Chondrocyte (in vitro differentiated cells): Measurements from ENCODE around the gene AHNAK2. TPM values are rescaled to one million over a fixed set of nuclear protein-coding genes. Genes with fewer than 3 reads are reported as not detected.

Experiments used
- DNase-seq: peaks from one replicate; pipeline ENCODE4 v3.0.0; 2021; ENCODE audit warnings: mixed read lengths, low spot score
- H3K27ac Mint-ChIP-seq: one replicate; pipeline ENCODE4 v1.8.0; 2021; ENCODE audit warnings: mild to moderate bottlenecking, moderate library complexity, mixed read lengths; ENCODE audit not compliant: unreplicated experiment
- H3K27me3 Mint-ChIP-seq: 2 replicates; pipeline ENCODE4 v1.8.0; 2021; ENCODE audit warnings: low read depth, mixed read lengths
- H3K36me3 Mint-ChIP-seq: 2 replicates; pipeline ENCODE4 v1.8.0; 2021; ENCODE audit warnings: low read depth, mixed read lengths
- H3K4me1 Mint-ChIP-seq: 2 replicates; pipeline ENCODE4 v1.8.0; 2021; ENCODE audit warnings: low read depth, mild to moderate bottlenecking, mixed read lengths
- H3K4me3 Mint-ChIP-seq: one replicate; pipeline ENCODE4 v1.8.0; 2021; ENCODE audit warnings: mild to moderate bottlenecking, moderate library complexity, mixed read lengths; ENCODE audit not compliant: unreplicated experiment
- H3K9me3 Mint-ChIP-seq: 2 replicates; pipeline ENCODE4 v1.8.0; 2021; ENCODE audit warnings: low read depth, mixed read lengths
- total RNA-seq: library from RNA; stranded (reverse); gene quantifications from 3 replicates; pipeline ENCODE4 v1.2.1, GENCODE V29; 2021
- TF ChIP-seq, protein P1 (sequence below): fragments of 200-600 bp; sonication (generic); IDR thresholded peaks from 2 replicates; pipeline ENCODE4 v1.5.0; 2021; ENCODE audit warnings: antibody characterized with exemption, mild to moderate bottlenecking, moderate library complexity

AHNAK2 gene
- total RNA-seq, 1 donor from 2014 or later, result 271 TPM

DNA sequence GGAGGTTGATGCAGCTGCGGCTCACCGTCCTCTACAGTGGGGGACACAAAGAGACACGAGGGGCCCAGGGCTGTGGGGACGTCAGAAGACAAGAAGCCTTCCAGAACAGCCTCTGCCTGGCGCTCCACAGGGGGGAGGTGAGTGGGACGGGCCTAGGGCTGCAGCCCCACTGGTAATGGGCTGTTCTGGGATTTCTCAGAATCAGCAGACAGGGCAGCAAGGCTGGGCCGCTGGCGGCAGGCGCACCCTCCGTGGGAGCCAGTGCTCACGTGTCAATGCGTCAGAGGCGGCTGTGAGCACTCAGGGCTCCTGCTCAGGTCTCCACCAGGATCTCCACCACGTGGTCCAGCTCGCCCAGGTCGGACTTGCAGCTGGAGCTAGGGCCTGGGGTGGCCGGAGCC is 32.7 kb upstream of the AHNAK2 start:
- Mint-ChIP-seq H3K27me3 (no peaks in the 10 kb centered on the region), H3K9me3 (no peaks in the 10 kb centered on the region), H3K4me3 (no peak overlapping the region), H3K27ac (no peak overlapping the region), H3K36me3 (peaks cover 6% of the 10 kb centered on the region), H3K4me1 (peaks cover 38% of the 10 kb centered on the region)
- DNase-seq, result no peak
- TF ChIP-seq, protein P1, sequence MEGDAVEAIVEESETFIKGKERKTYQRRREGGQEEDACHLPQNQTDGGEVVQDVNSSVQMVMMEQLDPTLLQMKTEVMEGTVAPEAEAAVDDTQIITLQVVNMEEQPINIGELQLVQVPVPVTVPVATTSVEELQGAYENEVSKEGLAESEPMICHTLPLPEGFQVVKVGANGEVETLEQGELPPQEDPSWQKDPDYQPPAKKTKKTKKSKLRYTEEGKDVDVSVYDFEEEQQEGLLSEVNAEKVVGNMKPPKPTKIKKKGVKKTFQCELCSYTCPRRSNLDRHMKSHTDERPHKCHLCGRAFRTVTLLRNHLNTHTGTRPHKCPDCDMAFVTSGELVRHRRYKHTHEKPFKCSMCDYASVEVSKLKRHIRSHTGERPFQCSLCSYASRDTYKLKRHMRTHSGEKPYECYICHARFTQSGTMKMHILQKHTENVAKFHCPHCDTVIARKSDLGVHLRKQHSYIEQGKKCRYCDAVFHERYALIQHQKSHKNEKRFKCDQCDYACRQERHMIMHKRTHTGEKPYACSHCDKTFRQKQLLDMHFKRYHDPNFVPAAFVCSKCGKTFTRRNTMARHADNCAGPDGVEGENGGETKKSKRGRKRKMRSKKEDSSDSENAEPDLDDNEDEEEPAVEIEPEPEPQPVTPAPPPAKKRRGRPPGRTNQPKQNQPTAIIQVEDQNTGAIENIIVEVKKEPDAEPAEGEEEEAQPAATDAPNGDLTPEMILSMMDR, result no peak

DNA sequence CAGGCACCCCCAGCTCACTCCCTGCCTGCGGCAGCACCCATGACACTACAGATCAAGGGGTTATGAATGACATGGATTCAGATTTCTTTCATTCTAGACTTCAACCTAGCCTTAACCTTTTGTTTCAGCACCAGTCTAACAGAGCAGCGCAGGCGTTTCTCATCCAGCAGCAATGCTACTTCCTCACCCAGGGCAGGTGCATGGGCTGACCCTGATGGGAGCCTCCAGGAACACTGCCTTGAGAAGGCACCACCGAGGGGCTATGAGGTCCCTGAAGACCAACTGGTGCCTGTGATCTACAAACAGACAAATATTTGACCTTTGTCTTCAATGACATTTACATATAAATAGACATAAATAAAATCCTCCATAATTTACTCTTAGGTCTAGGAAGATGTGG is 31.9 kb upstream of the AHNAK2 start:
- Mint-ChIP-seq H3K36me3 (peaks cover 6% of the 10 kb centered on the region), H3K4me1 (peaks cover 33% of the 10 kb centered on the region), H3K27ac (no peak overlapping the region), H3K9me3 (no peaks in the 10 kb centered on the region), H3K4me3 (no peak overlapping the region), H3K27me3 (no peaks in the 10 kb centered on the region)
- TF ChIP-seq, protein P1, result no peak
- DNase-seq, result no peak

DNA sequence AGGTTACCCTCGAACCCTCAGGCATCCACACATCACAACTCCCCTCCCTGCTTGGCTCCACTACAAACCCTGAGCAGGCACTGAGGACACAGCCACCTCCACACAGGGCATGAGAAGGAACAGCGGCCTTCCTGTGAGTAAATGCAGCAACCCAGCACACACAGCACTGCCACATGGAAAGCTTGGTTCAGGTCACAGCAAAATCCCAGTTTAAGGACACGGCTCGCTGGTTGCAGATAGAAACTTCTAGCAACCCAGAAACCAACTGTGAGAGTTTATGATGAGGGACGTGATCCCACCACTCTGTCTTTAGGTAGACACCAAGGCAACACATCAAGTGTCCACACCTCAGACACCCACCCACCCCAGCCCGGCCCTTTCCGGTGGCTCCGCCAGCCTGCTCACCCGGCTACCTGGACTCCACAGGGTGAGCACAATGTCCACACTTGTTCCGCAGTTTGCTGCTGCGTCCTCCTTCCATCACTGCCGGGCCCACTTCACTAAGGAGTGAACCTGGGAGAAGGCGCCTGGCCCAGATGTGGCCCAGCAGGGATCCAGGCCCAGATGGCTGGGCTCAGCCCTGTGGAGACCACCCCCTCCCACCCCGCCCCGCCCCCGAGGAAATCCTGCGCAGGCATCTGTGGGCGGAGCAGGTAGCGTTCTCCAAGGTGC is 29.6 kb upstream of the AHNAK2 start:
- peaks cover 10% of the 10 kb centered on the region for H3K4me1 Mint-ChIP-seq
- H3K27me3 Mint-ChIP-seq, result no peaks in the 10 kb centered on the region
- no peak overlapping the region for H3K27ac Mint-ChIP-seq
- peaks cover 6% of the 10 kb centered on the region for H3K36me3 Mint-ChIP-seq
- DNase-seq, result no peak
- no peaks in the 10 kb centered on the region for H3K9me3 Mint-ChIP-seq
- no peak overlapping the region for H3K4me3 Mint-ChIP-seq
- TF ChIP-seq, protein P1, result no peak

DNA sequence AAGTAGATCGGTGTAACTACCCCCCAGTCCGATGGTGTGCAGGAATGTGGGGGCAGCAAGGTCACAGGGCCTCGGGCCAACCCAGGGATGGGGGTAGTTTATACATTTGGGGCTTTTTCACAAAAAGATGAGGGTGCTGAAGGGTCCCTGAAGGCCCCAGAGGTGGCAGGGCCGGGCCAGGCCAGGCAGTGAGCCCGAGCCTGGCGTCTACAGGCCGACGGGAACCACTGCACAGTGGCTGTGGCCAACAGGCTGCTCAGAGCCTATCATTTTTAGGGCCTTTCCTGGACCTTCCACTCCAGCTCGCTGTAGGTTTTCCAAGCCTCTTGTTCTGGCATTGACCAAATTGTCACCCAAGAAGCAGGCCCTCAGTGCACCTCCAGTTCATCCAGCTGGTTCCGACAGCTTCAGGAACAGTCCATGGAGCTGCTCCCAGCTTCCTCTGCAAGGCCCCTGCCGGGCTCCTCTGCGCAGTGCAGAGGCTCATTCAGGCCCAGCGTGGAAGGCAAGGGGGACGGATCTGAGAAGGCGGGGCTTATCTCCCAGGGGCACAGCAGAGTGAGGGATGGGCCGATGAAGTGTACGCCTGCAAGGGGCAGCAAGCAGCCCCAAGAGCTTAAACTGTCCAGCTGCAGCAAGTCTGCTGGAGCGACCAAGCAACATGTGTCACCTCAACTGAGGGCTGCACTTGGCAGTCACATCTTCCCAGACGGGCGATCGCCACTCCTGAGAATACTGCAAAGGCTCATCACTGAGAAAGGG is 28.8 kb upstream of the AHNAK2 start:
- H3K27me3 Mint-ChIP-seq, result no peaks in the 10 kb centered on the region
- peaks cover 3% of the 10 kb centered on the region for H3K4me1 Mint-ChIP-seq
- no peak overlapping the region for H3K4me3 Mint-ChIP-seq
- no peak for DNase-seq
- TF ChIP-seq, protein P1, result no peak
- no peak overlapping the region for H3K27ac Mint-ChIP-seq
- no peaks in the 10 kb centered on the region for H3K9me3 Mint-ChIP-seq
- H3K36me3 Mint-ChIP-seq, result peaks cover 6% of the 10 kb centered on the region

DNA sequence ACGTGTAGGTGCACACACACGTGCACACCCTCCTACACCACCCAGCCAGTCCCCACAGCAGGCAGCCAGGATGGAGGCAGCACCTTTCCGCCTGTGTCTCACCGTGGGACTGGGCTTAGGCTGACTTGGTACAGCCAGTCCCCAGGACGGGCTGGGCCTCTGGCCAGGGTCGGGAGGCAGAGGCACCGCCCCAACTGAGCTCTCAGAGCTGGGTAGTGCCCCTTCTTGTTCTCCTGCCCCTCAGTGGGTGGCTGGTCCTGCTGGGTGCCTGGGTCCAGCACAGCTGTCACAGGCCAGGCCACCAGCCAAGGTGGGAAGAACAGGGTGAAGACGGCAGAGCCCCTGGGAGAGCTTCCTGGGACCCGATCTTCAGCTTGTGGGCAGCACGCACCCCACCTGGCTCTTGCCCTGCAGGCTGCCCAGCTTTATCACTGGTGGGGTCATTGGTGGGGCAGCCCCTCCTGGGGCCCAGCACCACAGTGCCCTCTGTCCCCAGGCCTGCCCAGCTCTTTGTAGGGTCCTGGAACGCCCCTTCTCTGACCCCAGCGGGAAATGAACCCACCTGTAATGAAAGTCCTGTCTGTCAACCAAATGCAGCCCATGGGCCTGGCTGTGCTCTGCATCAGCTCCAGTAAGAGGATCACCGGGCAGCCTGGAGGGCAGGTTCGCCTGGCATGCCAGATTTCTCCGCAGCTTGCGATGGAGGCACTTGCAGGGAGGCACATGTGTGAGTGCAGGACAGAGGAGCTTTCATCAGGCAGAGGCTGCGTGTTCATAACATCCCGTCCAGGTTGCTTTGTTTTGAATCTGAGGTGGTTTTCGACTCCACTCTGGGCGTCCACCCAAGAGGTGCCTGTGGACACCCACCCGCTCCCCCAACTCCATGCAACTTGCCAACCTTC is 28.0 kb upstream of the AHNAK2 start:
- no peaks in the 10 kb centered on the region for H3K4me1 Mint-ChIP-seq
- H3K9me3 Mint-ChIP-seq, result no peaks in the 10 kb centered on the region
- peaks cover 5% of the 10 kb centered on the region for H3K36me3 Mint-ChIP-seq
- no peak overlapping the region for H3K27ac Mint-ChIP-seq
- H3K4me3 Mint-ChIP-seq, result no peak overlapping the region
- TF ChIP-seq, protein P1, result no peak
- H3K27me3 Mint-ChIP-seq, result no peaks in the 10 kb centered on the region
- DNase-seq, result no peak
